ENCODE results near the gene FOXB2.

DNA sequence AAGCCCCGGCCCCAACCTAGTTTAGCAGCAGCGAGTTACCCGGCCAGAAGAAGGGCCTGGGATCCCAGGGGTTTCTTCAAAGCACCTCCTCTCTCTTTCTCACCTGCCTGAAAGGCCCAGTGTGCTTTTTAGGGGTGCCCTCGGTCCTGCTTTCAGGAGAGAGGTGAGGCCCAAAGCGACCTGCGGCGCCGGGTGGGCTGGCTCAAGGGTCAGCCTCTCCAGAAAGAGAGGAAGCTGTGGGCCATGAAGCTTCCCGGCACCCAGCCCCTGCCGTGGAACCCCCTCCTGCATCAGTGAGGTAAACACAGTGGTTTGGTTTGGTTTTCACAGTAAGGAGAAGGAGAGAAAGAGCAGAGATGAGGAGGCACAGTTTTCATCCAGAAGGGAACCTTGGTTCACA, 4.3 kb downstream of the FOXB2 start:
- no peak for TF ChIP-seq EZH2 (IDR thresholded peaks at IDR 0.05; ENCODE audit: borderline replicate concordance, insufficient read depth, low read length, poor library complexity, severe bottlenecking)
- TF ChIP-seq CTCF (IDR thresholded peaks at IDR 0.05; ENCODE audit: poor library complexity, severe bottlenecking) = no peak
- TF ChIP-seq POLR2AphosphoS5 (IDR thresholded peaks at IDR 0.05) = no peak
- no peak for TF ChIP-seq EP300 (conservative IDR thresholded peaks at IDR 0.05; ENCODE audit: poor library complexity, severe bottlenecking)
- no peak for TF ChIP-seq SMC3 (conservative IDR thresholded peaks at IDR 0.05; ENCODE audit: poor library complexity)
- TF ChIP-seq TAF1 (IDR thresholded peaks at IDR 0.05; ENCODE audit: low read depth) = no peak
- no peak for TF ChIP-seq REST (IDR thresholded peaks at IDR 0.05; ENCODE audit: borderline replicate concordance)
